Effector memory CD8-positive, alpha-beta T cell (primary cell): ENCODE data around the gene HAUS1.
A peak's percentile ranks its signal among the peaks of the same experiment; 100 is the strongest.
"Not testable (repeated sequence)": the region's sequence is repeated elsewhere in the genome, so short reads cannot be mapped to it uniquely, and the experiment has no call there.

ENCODE experiments used
- ATAC-seq: fragments of 150-1000 bp; cut with Tn5 transposase; replicated peaks from 2 replicates; pipeline ENCODE4 v1.10.0; 2021; ENCODE audit warnings: mild to moderate bottlenecking, moderate library complexity
- DNase-seq, 3 experiments: peaks; one replicate each; pipeline ENCODE4 v3.0.0; 2021
- H3K27ac Mint-ChIP-seq, 2 donors: one replicate each; pipeline ENCODE4 v1.8.0; 2022; ENCODE audit warnings: mild to moderate bottlenecking in 2 of 2, mixed read lengths in 2 of 2, moderate library complexity in 2 of 2
- H3K27me3 Mint-ChIP-seq, 2 donors: one replicate each; pipeline ENCODE4 v1.8.0; 2022; ENCODE audit warnings: mixed read lengths in 2 of 2
- H3K36me3 Mint-ChIP-seq: one replicate; pipeline ENCODE4 v1.8.0; 2022; ENCODE audit warnings: mild to moderate bottlenecking, moderate library complexity, mixed read lengths; ENCODE audit not compliant: insufficient read depth
- H3K4me1 Mint-ChIP-seq, 2 donors: one replicate each; pipeline ENCODE4 v1.8.0; 2022; ENCODE audit warnings: low read depth in 2 of 2, mixed read lengths in 2 of 2
- H3K4me3 Mint-ChIP-seq, 2 donors: one replicate each; pipeline ENCODE4 v1.8.0; 2022; ENCODE audit warnings: mild to moderate bottlenecking in 2 of 2, mixed read lengths in 2 of 2, moderate library complexity in 2 of 2
- H3K9me3 Mint-ChIP-seq, 2 donors: one replicate each; pipeline ENCODE4 v1.8.0; 2022; ENCODE audit warnings: mixed read lengths in 2 of 2

HAUS1 gene

GRCh38 chr18:46071653-46072375 is 32.4 kb upstream of the HAUS1 start, which contains the start of gene PSTPIP2:
PSTPIP2 (minus strand) TSS chr18:46072260; CDS start chr18:46072188, 72 bp downstream.
- Mint-ChIP-seq H3K27ac (peak within 1 kb of the TSS; percentile 44 to 83), H3K36me3 (peaks cover 10% of the 10 kb centered on the region), H3K4me3 (peak within 1 kb of the TSS; percentile 83), H3K4me1 (peaks cover 19 to 33% of the 10 kb centered on the region in 2 donors), H3K27me3 (no peaks in the 10 kb centered on the region), H3K9me3 (no peaks in the 10 kb centered on the region)
- DNase-seq (peak; percentile 60 to 62 (median 61)), ATAC-seq (peak; percentile 89)

- Mint-ChIP-seq H3K36me3 (peaks cover 10% of the 10 kb centered on the region), H3K4me1 (peaks cover 19 to 33% of the 10 kb centered on the region in 2 donors), H3K4me3 (peak overlapping the region; percentile 83), H3K27me3 (no peaks in the 10 kb centered on the region), H3K27ac (peak overlapping the region in 1 of 2 donors; percentile 83), H3K9me3 (no peaks in the 10 kb centered on the region)
- ATAC-seq = no peak
- DNase-seq = no peak
Measured at GRCh38 chr18:46072376-46072867, 31.8 kb upstream of the HAUS1 start.

- no peaks in the 10 kb centered on the region for H3K27me3 Mint-ChIP-seq
- ATAC-seq = no peak
- H3K27ac Mint-ChIP-seq = peak overlapping the region in 1 of 2 donors; percentile 63
- H3K4me1 Mint-ChIP-seq = peaks cover 19 to 33% of the 10 kb centered on the region in 2 donors
- H3K36me3 Mint-ChIP-seq = peaks cover 10% of the 10 kb centered on the region
- H3K4me3 Mint-ChIP-seq = peak overlapping the region; percentile 83
- DNase-seq = no peak
- H3K9me3 Mint-ChIP-seq = no peaks in the 10 kb centered on the region
Measured at GRCh38 chr18:46072959-46073358, 31.2 kb upstream of the HAUS1 start.

- ATAC-seq = peak; percentile 55
- H3K4me3 Mint-ChIP-seq = peak overlapping the region; percentile 83
- H3K27ac Mint-ChIP-seq = peak overlapping the region; percentile 63 to 77
- peak; percentile 67 to 72 (median 72) for DNase-seq
- H3K9me3 Mint-ChIP-seq = no peaks in the 10 kb centered on the region
- peaks cover 19 to 31% of the 10 kb centered on the region in 2 donors for H3K4me1 Mint-ChIP-seq
- peaks cover 14% of the 10 kb centered on the region for H3K36me3 Mint-ChIP-seq
- no peaks in the 10 kb centered on the region for H3K27me3 Mint-ChIP-seq
Measured at GRCh38 chr18:46073474-46074331, 30.5 kb upstream of the HAUS1 start.

GRCh38 chr18:46079336-46079735 is 24.8 kb upstream of the HAUS1 start:
- H3K27ac Mint-ChIP-seq = no peak overlapping the region
- DNase-seq = no peak
- no peaks in the 10 kb centered on the region for H3K27me3 Mint-ChIP-seq
- H3K4me1 Mint-ChIP-seq = no peaks in the 10 kb centered on the region
- H3K9me3 Mint-ChIP-seq = no peaks in the 10 kb centered on the region
- no peak overlapping the region for H3K4me3 Mint-ChIP-seq
- ATAC-seq = no peak
- peaks cover 58% of the 10 kb centered on the region for H3K36me3 Mint-ChIP-seq

GRCh38 chr18:46080156-46080555 is 24.0 kb upstream of the HAUS1 start:
- Mint-ChIP-seq H3K9me3 (no peaks in the 10 kb centered on the region), H3K27me3 (no peaks in the 10 kb centered on the region), H3K4me3 (no peak overlapping the region), H3K27ac (no peak overlapping the region), H3K36me3 (peaks cover 64% of the 10 kb centered on the region), H3K4me1 (no peaks in the 10 kb centered on the region)
- ATAC-seq (no peak), DNase-seq (no peak)

- H3K27ac Mint-ChIP-seq = no peak overlapping the region
- no peaks in the 10 kb centered on the region for H3K27me3 Mint-ChIP-seq
Measured at GRCh38 chr18:46084431-46084830, 19.8 kb upstream of the HAUS1 start.

GRCh38 chr18:46088501-46088900 is 15.7 kb upstream of the HAUS1 start:
- ATAC-seq, H3K27me3 Mint-ChIP-seq, DNase-seq, H3K4me3 Mint-ChIP-seq, H3K9me3 Mint-ChIP-seq, H3K4me1 Mint-ChIP-seq: not testable (repeated sequence)
- Mint-ChIP-seq H3K36me3 (peaks cover 100% of the 10 kb centered on the region), H3K27ac (peak overlapping the region; percentile 35 to 41)

More at GRCh38 chr18:46084431-46084830, 19.8 kb upstream of the HAUS1 start:
- H3K9me3 Mint-ChIP-seq = no peaks in the 10 kb centered on the region
- H3K4me3 Mint-ChIP-seq = no peak overlapping the region
- H3K36me3 Mint-ChIP-seq = peaks cover 96% of the 10 kb centered on the region
- no peak for ATAC-seq
- H3K4me1 Mint-ChIP-seq = no peaks in the 10 kb centered on the region
- DNase-seq = no peak

GRCh38 chr18:46095532-46095931 is 8.7 kb upstream of the HAUS1 start:
- H3K9me3 Mint-ChIP-seq = no peaks in the 10 kb centered on the region
- peaks cover 21 to 26% of the 10 kb centered on the region in 2 donors for H3K4me1 Mint-ChIP-seq
- peak overlapping the region; percentile 80 to 95 for H3K27ac Mint-ChIP-seq
- peak overlapping the region; percentile 93 to 96 for H3K4me3 Mint-ChIP-seq
- no peaks in the 10 kb centered on the region for H3K27me3 Mint-ChIP-seq
- DNase-seq = no peak
- peaks cover 58% of the 10 kb centered on the region for H3K36me3 Mint-ChIP-seq
- no peak for ATAC-seq

GRCh38 chr18:46096651-46097300 is 7.4 kb upstream of the HAUS1 start:
- Mint-ChIP-seq H3K36me3 (peaks cover 46% of the 10 kb centered on the region), H3K4me1 (peaks cover 16 to 20% of the 10 kb centered on the region in 2 donors), H3K27ac (peak overlapping the region; percentile 95 to 98), H3K4me3 (peak overlapping the region; percentile 93 to 96), H3K27me3 (no peaks in the 10 kb centered on the region), H3K9me3 (no peaks in the 10 kb centered on the region)
- DNase-seq (no peak), ATAC-seq (no peak)

GRCh38 chr18:46097431-46097800 is 6.8 kb upstream of the HAUS1 start:
- DNase-seq (peak in 1 of 3 experiments; percentile 16), ATAC-seq (peak; percentile 25)
- peak overlapping the region; percentile 93 to 96 for H3K4me3 Mint-ChIP-seq
- no peaks in the 10 kb centered on the region for H3K27me3 Mint-ChIP-seq
- H3K9me3 Mint-ChIP-seq = no peaks in the 10 kb centered on the region
- peaks cover 40% of the 10 kb centered on the region for H3K36me3 Mint-ChIP-seq
- H3K4me1 Mint-ChIP-seq = peaks cover 15 to 20% of the 10 kb centered on the region in 2 donors
- H3K27ac Mint-ChIP-seq = peak overlapping the region; percentile 95 to 98

- peak; percentile 86 for ATAC-seq
- H3K4me3 Mint-ChIP-seq = peak within 1 kb of the TSS; percentile 93 to 96
- H3K4me1 Mint-ChIP-seq = peaks cover 15 to 20% of the 10 kb centered on the region in 2 donors
- H3K27me3 Mint-ChIP-seq = no peaks in the 10 kb centered on the region
- H3K9me3 Mint-ChIP-seq = no peaks in the 10 kb centered on the region
- H3K27ac Mint-ChIP-seq = peak within 1 kb of the TSS; percentile 95 to 98
- DNase-seq = peak; percentile 77 to 81 (median 78)
- peaks cover 34% of the 10 kb centered on the region for H3K36me3 Mint-ChIP-seq
Measured at GRCh38 chr18:46097801-46098615, 6.2 kb upstream of the HAUS1 start, which contains the start of gene ATP5F1A. ATP5F1A (minus strand) TSS chr18:46098296; CDS start chr18:46098231, 65 bp downstream.
